Measurements from ENCODE around the gene NBPF1.
"Not testable (repeated sequence)": the region's sequence is repeated elsewhere in the genome, so short reads cannot be mapped to it uniquely, and the experiment has no call there.

- TF ChIP-seq, protein P1, sequence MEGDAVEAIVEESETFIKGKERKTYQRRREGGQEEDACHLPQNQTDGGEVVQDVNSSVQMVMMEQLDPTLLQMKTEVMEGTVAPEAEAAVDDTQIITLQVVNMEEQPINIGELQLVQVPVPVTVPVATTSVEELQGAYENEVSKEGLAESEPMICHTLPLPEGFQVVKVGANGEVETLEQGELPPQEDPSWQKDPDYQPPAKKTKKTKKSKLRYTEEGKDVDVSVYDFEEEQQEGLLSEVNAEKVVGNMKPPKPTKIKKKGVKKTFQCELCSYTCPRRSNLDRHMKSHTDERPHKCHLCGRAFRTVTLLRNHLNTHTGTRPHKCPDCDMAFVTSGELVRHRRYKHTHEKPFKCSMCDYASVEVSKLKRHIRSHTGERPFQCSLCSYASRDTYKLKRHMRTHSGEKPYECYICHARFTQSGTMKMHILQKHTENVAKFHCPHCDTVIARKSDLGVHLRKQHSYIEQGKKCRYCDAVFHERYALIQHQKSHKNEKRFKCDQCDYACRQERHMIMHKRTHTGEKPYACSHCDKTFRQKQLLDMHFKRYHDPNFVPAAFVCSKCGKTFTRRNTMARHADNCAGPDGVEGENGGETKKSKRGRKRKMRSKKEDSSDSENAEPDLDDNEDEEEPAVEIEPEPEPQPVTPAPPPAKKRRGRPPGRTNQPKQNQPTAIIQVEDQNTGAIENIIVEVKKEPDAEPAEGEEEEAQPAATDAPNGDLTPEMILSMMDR (IDR thresholded peaks at IDR 0.05) = not testable (repeated sequence)
- not testable (repeated sequence) for TF ChIP-seq POLR2A, POLR2AphosphoS5 (IDR thresholded peaks at IDR 0.05)
These were observed 56.3 kb downstream of the NBPF1 start for GRCh38 chr1:16557034-16557433.
